A673 (cell line): Measurements from ENCODE around the gene PNMT. TPM values are rescaled to one million over a fixed set of nuclear protein-coding genes. Genes with fewer than 3 reads are reported as not detected.

Experiments used
- BruUV-seq: library from RNA; stranded (reverse); fragments of 400-500 nt; replicated peaks from 2 replicates; lab custom pipeline; 2021; lab: Mats Ljungman, UMichigan
- CTCF ChIA-PET: fragments of 300-600 bp; sonication (Branson Sonifier 250); formaldehyde crosslinking; loops from one replicate; lab custom pipeline; 2022; ENCODE audit warnings: antibody characterized with exemption; lab: Charles Lee
- POLR2A ChIA-PET: fragments of 300-600 bp; sonication (Branson Sonifier 250); formaldehyde crosslinking; loops from one replicate; lab custom pipeline; 2022; ENCODE audit warnings: antibody characterized with exemption; ENCODE audit not compliant: low non-redundant PET; lab: Charles Lee
- DNase-seq: peaks from one replicate; pipeline ENCODE4 v3.0.0-alpha.2; 2015; ENCODE audit warnings: low spot score
- H3K27ac ChIP-seq: fragments of 200-600 bp; sonication (generic); 2 replicates; pipeline ENCODE4 v1.5.1; 2016; ENCODE audit warnings: mixed run types, low read depth, mild to moderate bottlenecking, mixed read lengths, antibody characterized with exemption, low read length; ENCODE audit not compliant: poor library complexity, severe bottlenecking
- H3K27me3 ChIP-seq: fragments of 200-600 bp; sonication (generic); replicated peaks from 2 replicates; pipeline ENCODE4 v1.6.1; 2017; ENCODE audit warnings: mixed run types, low read depth, mild to moderate bottlenecking, mixed read lengths, antibody characterized with exemption, low read length; ENCODE audit not compliant: insufficient read depth, poor library complexity
- H3K36me3 ChIP-seq: fragments of 200-600 bp; sonication (generic); 2 replicates; pipeline ENCODE4 v1.6.1; 2016; ENCODE audit warnings: mixed run types, mild to moderate bottlenecking, mixed read lengths, antibody characterized with exemption, low read length; ENCODE audit not compliant: insufficient read depth, poor library complexity, severe bottlenecking
- H3K4me1 ChIP-seq: fragments of 200-600 bp; sonication (generic); 2 replicates; pipeline ENCODE4 v1.6.1; 2017; ENCODE audit warnings: mixed run types, mild to moderate bottlenecking, mixed read lengths, antibody characterized with exemption, low read length; ENCODE audit not compliant: insufficient read depth, poor library complexity, severe bottlenecking
- H3K4me3 ChIP-seq: fragments of 200-600 bp; sonication (generic); 2 replicates; pipeline ENCODE4 v1.5.1; 2016; ENCODE audit warnings: low read depth, mixed run types, mild to moderate bottlenecking, mixed read lengths, low read length; ENCODE audit not compliant: poor library complexity, severe bottlenecking
- H3K9me3 ChIP-seq: fragments of 200-600 bp; sonication (generic); 2 replicates; pipeline ENCODE4 v1.6.1; 2016; ENCODE audit warnings: mixed run types, low read depth, mild to moderate bottlenecking, mixed read lengths, antibody characterized with exemption, low read length; ENCODE audit not compliant: poor library complexity, severe bottlenecking
- EZH2 ChIP-seq: fragments of 200-600 bp; sonication (generic); IDR thresholded peaks from 2 replicates; pipeline ENCODE4 v1.6.1; 2017; ENCODE audit warnings: borderline replicate concordance, low read depth, mild to moderate bottlenecking, mixed read lengths, antibody characterized with exemption, low read length; ENCODE audit not compliant: poor library complexity, severe bottlenecking
- intact Hi-C: fragments of 100-400 bp; cut with micrococcal nuclease; formaldehyde crosslinking; loops from one replicate; pipeline ENCODE4 v1.10.0; 2022; ENCODE audit not compliant: unreplicated experiment
- total RNA-seq: library from RNA; stranded (reverse); gene quantifications from 2 replicates; pipeline ENCODE4 v1.2.3, GENCODE V29; 2021
- TF ChIP-seq, protein P1 (sequence below): fragments of 300-800, 200-600 bp; sonication (generic); conservative IDR thresholded peaks from 2 replicates; pipeline ENCODE4 v1.5.1; 2017; ENCODE audit warnings: low read depth, mild to moderate bottlenecking, antibody characterized with exemption, low read length, moderate library complexity, mixed read lengths

Gene PNMT
- total RNA-seq, 1 experiment from 2014 or later = not detected

DNA sequence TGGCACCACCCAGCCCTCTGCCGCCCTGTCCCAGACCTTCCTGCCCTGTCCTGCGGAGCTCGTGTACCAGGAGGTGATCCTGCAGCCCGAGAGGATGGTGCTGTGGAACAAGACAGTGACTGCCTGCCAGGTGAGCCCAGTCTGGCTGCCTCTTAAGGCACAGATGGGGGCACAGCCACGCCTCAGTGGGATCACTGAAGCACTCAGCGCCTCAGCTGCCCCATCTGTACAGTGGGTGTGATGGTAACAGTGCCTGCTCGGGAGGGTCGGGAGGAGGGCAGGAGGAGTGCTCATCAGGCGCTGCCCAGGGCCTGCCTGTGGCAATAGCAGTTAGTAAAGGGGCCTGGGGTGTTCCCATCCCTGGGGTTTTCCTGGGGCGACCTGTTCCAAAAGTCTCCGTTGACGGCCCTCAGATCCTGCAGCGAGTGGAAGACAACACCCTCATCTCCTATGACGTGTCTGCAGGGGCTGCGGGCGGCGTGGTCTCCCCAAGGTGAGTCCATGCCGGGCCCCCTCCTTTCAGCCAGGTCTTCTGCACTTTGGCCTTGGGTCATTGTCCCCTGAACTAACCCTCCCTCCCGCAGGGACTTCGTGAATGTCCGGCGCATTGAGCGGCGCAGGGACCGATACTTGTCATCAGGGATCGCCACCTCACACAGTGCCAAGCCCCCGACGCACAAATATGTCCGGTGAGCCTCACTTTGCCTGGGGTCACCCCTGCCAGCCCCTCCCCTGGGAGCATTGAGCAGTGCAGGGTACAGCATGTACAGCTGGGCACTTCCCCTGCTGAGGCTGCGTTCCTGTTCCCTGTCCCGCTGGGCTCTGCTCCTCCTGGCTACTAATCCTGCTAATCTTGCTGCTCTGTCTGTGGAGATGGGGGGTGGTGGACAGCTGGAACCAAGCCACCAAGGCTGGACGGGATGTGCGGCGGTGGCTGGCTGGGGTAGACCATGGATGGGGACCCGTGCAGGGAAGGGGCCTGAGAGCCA lies 7.6 kb upstream of the PNMT start:
- POLR2A ChIA-PET = no interaction called here
- H3K4me1 ChIP-seq = no peaks in the 10 kb centered on the region
- no peaks in the 10 kb centered on the region for H3K36me3 ChIP-seq
- intact Hi-C loops = no loop called here
- H3K9me3 ChIP-seq = no peaks in the 10 kb centered on the region
- no peak for DNase-seq
- CTCF ChIA-PET = no interaction called here
- no peak for TF ChIP-seq EZH2
- TF ChIP-seq, protein P1, sequence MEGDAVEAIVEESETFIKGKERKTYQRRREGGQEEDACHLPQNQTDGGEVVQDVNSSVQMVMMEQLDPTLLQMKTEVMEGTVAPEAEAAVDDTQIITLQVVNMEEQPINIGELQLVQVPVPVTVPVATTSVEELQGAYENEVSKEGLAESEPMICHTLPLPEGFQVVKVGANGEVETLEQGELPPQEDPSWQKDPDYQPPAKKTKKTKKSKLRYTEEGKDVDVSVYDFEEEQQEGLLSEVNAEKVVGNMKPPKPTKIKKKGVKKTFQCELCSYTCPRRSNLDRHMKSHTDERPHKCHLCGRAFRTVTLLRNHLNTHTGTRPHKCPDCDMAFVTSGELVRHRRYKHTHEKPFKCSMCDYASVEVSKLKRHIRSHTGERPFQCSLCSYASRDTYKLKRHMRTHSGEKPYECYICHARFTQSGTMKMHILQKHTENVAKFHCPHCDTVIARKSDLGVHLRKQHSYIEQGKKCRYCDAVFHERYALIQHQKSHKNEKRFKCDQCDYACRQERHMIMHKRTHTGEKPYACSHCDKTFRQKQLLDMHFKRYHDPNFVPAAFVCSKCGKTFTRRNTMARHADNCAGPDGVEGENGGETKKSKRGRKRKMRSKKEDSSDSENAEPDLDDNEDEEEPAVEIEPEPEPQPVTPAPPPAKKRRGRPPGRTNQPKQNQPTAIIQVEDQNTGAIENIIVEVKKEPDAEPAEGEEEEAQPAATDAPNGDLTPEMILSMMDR = no peak
- no peak overlapping the region for H3K4me3 ChIP-seq
- no peaks in the 10 kb centered on the region for H3K27me3 ChIP-seq
- BruUV-seq = no TSS peak
- H3K27ac ChIP-seq = no peak overlapping the region

DNA sequence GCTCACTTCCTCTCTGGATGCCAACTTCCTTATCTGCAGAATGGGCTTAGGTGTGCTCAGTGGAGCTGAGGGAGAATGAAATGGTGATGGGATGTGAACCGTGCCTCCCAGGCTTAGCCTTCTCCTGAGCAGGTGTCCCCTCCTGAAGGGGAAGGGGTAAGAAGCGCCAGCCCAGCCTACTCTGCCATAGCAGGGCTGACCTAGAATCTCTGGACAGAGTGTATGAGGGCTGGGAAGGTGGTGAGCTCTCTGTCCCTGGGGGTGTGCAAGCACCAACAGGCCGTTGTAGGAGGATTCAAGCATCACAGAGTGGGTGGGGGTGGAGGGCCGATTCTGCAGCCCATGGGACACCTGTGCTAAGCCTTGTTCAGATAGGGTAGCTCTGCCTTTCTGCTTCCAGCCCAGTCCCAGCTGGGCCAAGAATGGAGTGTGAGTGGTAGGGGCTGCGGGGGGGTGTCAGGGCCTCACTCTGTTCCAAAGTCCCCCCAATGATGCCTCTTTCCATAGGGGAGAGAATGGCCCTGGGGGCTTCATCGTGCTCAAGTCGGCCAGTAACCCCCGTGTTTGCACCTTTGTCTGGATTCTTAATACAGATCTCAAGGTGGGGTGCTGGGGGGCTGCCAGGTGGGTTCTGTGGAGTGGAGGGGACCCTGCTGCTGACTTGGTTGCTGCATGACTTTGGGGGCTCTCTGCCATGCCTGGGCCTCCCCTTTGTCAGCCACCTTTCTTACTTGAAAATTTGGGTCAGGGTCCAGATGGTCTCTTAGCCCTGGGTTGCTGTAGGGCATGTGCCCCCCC lies 6.3 kb upstream of the PNMT start:
- DNase-seq = no peak
- Histone ChIP-seq H3K27ac (no peak overlapping the region), H3K27me3 (no peaks in the 10 kb centered on the region), H3K9me3 (no peaks in the 10 kb centered on the region), H3K4me3 (no peak overlapping the region), H3K36me3 (no peaks in the 10 kb centered on the region), H3K4me1 (no peaks in the 10 kb centered on the region)
- ChIA-PET POLR2A (no interaction called here), CTCF (no interaction called here)
- no TSS peak for BruUV-seq
- intact Hi-C loops = no loop called here
- no peak for TF ChIP-seq EZH2
- TF ChIP-seq, protein P1 = no peak

GRCh38 chr17:39662551-39663339 lies 5.5 kb upstream of the PNMT start:
- Histone ChIP-seq H3K9me3 (no peaks in the 10 kb centered on the region), H3K4me1 (no peaks in the 10 kb centered on the region), H3K4me3 (no peak overlapping the region), H3K36me3 (no peaks in the 10 kb centered on the region), H3K27me3 (no peaks in the 10 kb centered on the region), H3K27ac (no peak overlapping the region)
- intact Hi-C loops = no loop called here
- no TSS peak for BruUV-seq
- no peak for TF ChIP-seq EZH2
- TF ChIP-seq, protein P1 = no peak
- CTCF ChIA-PET = no interaction called here
- DNase-seq = no peak
- POLR2A ChIA-PET = no interaction called here
